ENCODE data around the gene SNN.

DNA sequence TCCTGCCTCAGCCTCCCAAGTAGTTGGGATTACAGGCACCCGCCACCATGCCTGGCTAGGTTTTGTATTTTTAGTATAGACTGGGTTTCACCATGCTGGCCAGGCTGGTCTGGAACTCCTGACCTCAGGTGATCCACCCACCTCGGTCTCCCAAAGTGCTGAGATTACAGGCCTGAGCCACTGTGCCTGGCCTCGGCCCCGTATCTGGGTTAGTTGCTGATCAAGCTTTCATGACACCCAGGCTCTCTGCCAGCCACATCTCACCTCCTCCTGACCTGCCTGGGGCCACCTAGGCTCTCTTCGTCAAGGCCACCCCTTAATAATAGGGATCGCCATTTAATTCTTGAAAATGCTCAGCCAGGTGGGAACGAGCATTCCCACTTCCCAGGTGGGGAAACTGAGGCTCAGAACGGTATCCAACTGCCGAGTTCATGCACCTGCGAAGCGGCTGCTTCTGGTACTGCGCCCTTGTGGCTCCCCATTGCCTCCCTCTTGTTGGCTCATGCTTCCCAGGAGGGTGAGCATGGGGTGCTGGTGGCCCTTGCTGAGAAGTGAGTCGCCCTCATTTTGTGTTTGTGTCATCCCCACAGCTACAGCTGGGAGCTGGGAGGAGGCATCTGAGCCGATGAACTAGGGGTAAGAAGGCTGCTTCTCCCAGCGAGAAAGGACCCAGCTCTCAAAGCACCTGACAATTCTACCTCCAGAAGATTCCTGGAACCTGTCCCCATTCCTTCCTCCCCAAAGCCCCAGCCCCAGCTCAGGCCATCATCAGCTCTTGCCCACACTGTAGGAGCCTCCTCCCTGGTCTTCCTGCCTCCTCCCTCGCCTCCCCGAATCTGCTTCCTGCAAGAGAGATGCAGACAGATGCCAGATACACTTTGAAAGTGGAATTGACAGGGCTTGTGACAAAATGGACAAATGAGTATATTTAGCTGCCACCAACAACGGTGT lies 17.3 kb upstream of the SNN start:
- TF ChIP-seq, protein P1, sequence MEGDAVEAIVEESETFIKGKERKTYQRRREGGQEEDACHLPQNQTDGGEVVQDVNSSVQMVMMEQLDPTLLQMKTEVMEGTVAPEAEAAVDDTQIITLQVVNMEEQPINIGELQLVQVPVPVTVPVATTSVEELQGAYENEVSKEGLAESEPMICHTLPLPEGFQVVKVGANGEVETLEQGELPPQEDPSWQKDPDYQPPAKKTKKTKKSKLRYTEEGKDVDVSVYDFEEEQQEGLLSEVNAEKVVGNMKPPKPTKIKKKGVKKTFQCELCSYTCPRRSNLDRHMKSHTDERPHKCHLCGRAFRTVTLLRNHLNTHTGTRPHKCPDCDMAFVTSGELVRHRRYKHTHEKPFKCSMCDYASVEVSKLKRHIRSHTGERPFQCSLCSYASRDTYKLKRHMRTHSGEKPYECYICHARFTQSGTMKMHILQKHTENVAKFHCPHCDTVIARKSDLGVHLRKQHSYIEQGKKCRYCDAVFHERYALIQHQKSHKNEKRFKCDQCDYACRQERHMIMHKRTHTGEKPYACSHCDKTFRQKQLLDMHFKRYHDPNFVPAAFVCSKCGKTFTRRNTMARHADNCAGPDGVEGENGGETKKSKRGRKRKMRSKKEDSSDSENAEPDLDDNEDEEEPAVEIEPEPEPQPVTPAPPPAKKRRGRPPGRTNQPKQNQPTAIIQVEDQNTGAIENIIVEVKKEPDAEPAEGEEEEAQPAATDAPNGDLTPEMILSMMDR (IDR thresholded peaks at IDR 0.05; ENCODE audit: poor library complexity) = no peak
- TF ChIP-seq EZH2 (IDR thresholded peaks at IDR 0.05; ENCODE audit: borderline replicate concordance) (no peak), EZH2phosphoT487 (IDR thresholded peaks at IDR 0.05; ENCODE audit: low read depth, severe bottlenecking, unreplicated experiment) (no peak)
